ENCODE data around the gene SLFNL1. TPM values are rescaled to one million over a fixed set of nuclear protein-coding genes. Genes with fewer than 3 reads are reported as not detected.

The SLFNL1 gene
- 0.30 TPM for total RNA-seq
- long read RNA-seq, partial matches to known transcripts = 0 of 2 reads
- long read RNA-seq, other reads (novel, unspliced or antisense) = 2 of 2 reads

DNA sequence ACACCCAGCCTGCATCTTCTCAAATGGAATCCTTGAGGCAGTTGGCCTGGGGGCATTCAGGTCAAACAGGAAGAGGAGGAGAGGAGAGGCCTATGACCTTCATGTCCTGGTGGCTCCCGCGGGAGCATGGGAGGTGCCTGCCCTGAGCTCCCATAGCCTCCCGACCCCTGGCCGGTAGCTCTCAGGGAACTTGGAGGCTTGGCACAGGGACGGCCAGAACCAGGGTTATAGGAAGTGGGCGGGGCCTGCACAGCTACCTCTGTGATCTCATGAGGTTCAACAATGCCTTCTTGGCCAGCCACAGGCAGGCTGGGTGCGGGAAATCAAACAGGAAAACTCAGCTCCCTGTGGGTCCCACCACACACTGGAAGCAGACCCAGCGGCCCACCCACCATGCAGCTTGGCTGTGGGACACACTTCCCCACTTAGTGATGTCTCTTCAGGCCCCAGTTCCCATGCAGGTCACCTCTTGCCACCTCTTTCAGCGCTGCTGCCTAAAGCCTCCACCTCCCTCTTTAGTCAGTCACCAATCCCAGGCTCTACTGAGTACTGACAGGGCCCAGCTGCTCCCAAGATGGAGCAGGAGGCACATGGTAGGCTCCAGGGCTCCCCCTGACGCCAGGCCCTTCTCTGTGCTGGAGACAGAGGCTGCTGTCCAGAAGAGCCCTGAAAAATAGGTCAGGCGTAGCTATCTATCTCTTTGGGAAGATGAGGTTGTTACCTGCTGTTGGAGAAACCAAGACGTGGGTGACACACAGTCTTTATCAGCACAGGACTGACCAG, at the start of gene SLFNL1:
SLFNL1 (minus strand) TSS at position 200 of the 783 bp plus-strand sequence. CDS start 1,065 bp downstream, outside the sequence.
- intact Hi-C loops (cut with DNase I) = no loop called here
- no peak for DNase-seq (ENCODE audit: low spot score)

DNA sequence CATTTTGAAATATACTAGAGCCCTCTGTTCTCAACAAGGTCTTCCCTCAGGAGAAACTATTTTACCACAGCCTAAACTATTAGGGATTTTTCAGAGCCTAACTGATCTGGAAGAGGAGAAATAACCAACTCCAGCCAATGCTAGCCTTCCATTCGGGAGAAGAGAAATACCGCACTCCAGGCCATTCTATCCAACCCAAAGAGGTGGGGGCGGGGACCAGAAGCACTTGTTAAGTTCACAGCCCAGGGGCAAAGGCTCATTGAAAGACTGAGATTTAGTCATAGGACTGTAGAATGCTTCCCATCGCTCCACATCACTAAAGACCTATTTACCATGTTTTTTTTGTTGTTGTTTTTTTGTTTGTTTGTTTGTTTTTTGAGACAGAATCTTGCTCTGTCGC, 35.4 kb upstream of the SLFNL1 start:
- no peak for DNase-seq (ENCODE audit: low spot score)
- intact Hi-C loops (cut with DNase I) = no loop called here

GRCh38 chr1:41053316-41053715, 31.8 kb upstream of the SLFNL1 start:
- intact Hi-C loops (cut with DNase I) = no loop called here
- no peak for DNase-seq (ENCODE audit: low spot score)

GRCh38 chr1:41051022-41051421, 29.5 kb upstream of the SLFNL1 start:
- intact Hi-C loops (cut with DNase I) = no loop called here

GRCh38 chr1:41048540-41048939, 27.0 kb upstream of the SLFNL1 start:
- intact Hi-C loops (cut with DNase I) = loop anchor here (10.0 kb wide), 1 partner anchor 186 kb away; no protein-coding TSS in a partner anchor
- no peak for DNase-seq (ENCODE audit: low spot score)

More at GRCh38 chr1:41051022-41051421, 29.5 kb upstream of the SLFNL1 start:
- no peak for DNase-seq (ENCODE audit: low spot score)

DNA sequence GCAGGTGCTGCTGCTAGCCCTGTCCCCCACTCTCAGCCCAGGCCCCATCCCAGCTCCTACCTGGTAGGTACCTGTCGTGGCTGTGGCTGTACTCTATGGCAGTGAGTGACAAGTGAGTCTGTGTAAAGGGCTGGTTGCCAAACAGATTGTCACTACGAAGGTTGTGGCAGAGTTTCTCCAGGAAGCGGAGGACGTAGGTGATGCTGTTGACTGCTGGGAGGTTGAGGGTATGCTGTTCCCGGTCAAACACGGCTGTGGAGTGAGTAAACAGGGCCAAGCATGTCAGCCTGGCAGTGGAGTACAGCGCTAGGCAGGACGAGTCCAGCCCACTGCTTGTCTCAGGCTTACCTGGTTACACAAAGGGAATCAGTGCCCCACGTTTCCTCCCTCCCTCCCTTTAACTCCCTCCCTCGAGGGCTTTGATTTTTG, 24.8 kb upstream of the SLFNL1 start:
- no peak for DNase-seq (ENCODE audit: low spot score)
- intact Hi-C loops (cut with DNase I) = loop anchor here (10.0 kb wide), 1 partner anchor 188 kb away; no protein-coding TSS in a partner anchor

- intact Hi-C loops (cut with DNase I) = loop anchor here (2.0 to 10.0 kb wide), 2 partner anchors 57 to 189 kb away; no protein-coding TSS in a partner anchor
- DNase-seq (ENCODE audit: low spot score) = no peak
These were observed 24.2 kb upstream of the SLFNL1 start for GRCh38 chr1:41045740-41046139.

GRCh38 chr1:41044187-41044586, 22.7 kb upstream of the SLFNL1 start:
- intact Hi-C loops (cut with DNase I) = loop anchor here (2.0 to 10.0 kb wide), 2 partner anchors 59 to 191 kb away; no protein-coding TSS in a partner anchor
- no peak for DNase-seq (ENCODE audit: low spot score)

GRCh38 chr1:41041614-41042270, 20.2 kb upstream of the SLFNL1 start:
- DNase-seq (ENCODE audit: low spot score) = no peak
- intact Hi-C loops (cut with DNase I) = loop anchor here (10.0 kb wide), 1 partner anchor 193 kb away; no protein-coding TSS in a partner anchor

DNA sequence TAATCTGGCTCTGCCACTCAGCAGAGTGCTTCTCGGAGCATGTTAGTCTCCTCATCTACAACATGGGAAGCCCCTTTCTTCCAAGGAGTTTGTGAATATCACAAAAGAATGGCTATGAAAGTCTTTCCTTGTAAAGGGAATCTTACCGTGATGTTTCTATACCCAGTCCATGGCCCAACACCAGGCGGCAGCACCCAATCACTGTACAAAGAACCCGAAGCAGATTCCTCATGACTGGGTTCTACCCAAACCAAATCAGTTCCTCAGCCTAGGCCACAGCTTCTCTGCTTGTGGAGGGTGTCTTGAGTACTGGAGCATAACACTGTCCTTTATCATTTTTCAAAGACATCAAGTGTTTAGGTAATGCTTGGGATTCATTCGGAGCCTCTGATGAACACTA, 16.6 kb upstream of the SLFNL1 start:
- intact Hi-C loops (cut with DNase I) = no loop called here
- no peak for DNase-seq (ENCODE audit: low spot score)

- DNase-seq (ENCODE audit: low spot score) = no peak
These were observed 15.8 kb upstream of the SLFNL1 start for GRCh38 chr1:41037116-41037903.

DNA sequence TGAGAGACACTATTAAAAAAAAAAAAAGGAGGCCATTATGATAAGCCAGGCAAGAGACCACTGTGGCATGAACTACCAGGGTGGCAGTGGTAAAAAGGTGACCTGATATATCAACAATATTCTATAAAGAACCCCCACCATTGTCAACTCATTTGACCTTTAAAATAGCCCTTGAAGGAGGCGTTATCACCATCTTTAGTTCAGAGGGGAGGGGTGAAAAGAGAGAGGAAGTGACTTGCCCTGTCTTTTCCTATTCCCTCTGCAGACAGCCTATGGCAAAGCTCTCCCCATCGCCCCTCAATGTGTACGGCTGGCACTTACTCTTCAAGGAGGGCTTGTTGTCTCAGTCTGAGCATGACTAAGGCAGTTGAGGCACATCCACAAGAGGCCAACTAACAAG, 11.7 kb upstream of the SLFNL1 start:
- DNase-seq (ENCODE audit: low spot score) = no peak
- intact Hi-C loops (cut with DNase I) = no loop called here

More at GRCh38 chr1:41037116-41037903, 15.8 kb upstream of the SLFNL1 start:
- intact Hi-C loops (cut with DNase I) = no loop called here

DNA sequence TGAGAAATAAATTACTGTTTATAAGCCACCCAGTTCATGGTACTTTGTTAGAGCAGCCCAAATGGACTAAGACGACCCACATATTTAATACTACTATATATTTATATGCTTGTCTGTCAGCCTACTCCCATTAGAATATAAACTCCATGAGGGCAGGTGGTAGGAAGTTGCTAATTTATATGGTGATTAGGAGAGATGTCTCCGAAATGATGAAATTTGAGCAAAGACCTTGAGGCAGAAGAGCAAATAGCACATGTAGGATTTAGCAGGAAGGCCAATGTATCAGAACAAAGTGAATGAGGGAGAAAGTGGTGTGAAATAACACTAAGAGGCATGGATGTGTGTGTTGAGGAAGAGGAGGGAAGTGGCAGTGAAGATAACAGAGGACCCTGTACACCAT, 10.6 kb upstream of the SLFNL1 start:
- intact Hi-C loops (cut with DNase I) = no loop called here
- no peak for DNase-seq (ENCODE audit: low spot score)

DNA sequence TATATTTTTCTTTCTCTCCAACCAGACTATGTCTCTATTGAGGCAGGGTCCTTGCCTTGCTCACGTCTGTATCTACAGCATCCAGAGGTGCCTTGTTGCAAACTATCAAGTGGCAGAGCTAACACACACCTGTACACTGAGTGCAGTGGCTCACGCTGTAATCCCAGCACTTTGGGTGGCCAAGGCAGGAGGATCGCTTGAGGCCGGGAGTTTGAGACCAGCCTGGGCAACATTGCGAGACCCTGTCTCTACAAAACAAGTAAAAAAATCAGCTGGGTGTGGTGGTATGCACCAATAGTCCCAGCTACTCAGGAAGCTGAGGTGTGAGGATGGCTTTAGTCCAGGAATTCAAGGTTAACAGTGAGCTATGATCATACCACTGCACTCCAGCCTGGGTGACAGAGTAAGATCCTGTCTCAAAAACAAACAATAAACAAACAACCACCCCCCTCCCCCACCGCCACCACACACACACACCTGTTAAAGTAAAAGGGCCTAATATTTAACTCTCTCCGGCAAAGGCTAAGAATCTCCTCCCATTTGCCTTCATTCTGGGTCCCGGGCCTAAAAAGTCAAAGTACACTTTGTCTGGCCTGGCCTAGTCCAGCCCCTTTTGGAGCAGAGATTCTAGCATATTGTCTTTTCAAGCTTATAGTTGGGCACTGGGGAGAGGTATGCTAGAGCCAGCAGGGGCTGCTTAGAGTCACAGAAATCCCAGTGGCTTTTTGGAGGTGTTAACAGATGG, 9.5 kb upstream of the SLFNL1 start:
- DNase-seq (ENCODE audit: low spot score) = no peak
- intact Hi-C loops (cut with DNase I) = no loop called here

- intact Hi-C loops (cut with DNase I) = no loop called here
- no peak for DNase-seq (ENCODE audit: low spot score)
These were observed 6.6 kb upstream of the SLFNL1 start for GRCh38 chr1:41028034-41028642.

- intact Hi-C loops (cut with DNase I) = no loop called here
- no peak for DNase-seq (ENCODE audit: low spot score)
These were observed 4.7 kb upstream of the SLFNL1 start for GRCh38 chr1:41025979-41026819.

DNA sequence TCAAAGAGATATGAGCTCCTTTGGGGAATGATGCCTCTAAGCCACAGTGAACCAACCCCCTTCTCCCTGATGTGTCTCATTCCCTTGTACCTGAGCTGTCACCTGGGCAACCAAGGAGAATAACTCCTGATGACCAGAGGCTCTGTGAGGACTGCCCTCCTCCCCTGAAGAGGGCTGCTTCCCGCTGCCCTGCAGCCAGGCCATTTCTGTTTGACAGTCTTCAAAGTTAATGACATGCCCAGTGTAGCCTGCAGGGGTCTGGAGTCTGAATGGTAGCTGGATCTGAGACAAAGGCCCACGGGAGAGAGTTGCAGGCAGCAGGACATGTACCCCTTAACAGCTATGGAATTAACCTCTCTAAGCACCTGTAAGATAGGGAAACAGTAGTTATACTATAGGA, 3.4 kb upstream of the SLFNL1 start:
- intact Hi-C loops (cut with DNase I) = no loop called here
- no peak for DNase-seq (ENCODE audit: low spot score)

All from cardiac septum (tissue), 1 donor.